GM23338 (cell line): ENCODE results near the gene CRACR2A. TPM values are rescaled to one million over a fixed set of nuclear protein-coding genes. Genes with fewer than 3 reads are reported as not detected.

Source experiments
- ATAC-seq: fragments of 200-7000 bp; cut with Tn5 transposase; 3 replicates; pipeline ENCODE4 v1.9.1; 2020
- DNase-seq: peaks from one replicate; pipeline ENCODE4 v3.0.0-alpha.2; 2015; ENCODE audit warnings: low spot score
- H2AFZ ChIP-seq: fragments of 200-600 bp; sonication (generic); 2 replicates; pipeline ENCODE4 v1.8.0; 2016; ENCODE audit warnings: antibody characterized with exemption, mild to moderate bottlenecking, moderate library complexity
- H3F3A ChIP-seq: fragments of 200-600 bp; sonication (generic); replicated peaks from 2 replicates; pipeline ENCODE4 v1.8.0; 2017; ENCODE audit warnings: antibody characterized with exemption, mixed run types, low read depth
- H3K27ac ChIP-seq: fragments of 200-600 bp; sonication (generic); 2 replicates; pipeline ENCODE4 v1.6.1; 2016; ENCODE audit warnings: low read depth
- H3K27me3 ChIP-seq: fragments of 200-600 bp; sonication (generic); 2 replicates; pipeline ENCODE4 v1.8.0; 2016; ENCODE audit warnings: mild to moderate bottlenecking, mixed run types, moderate library complexity; ENCODE audit not compliant: insufficient read depth
- H3K36me3 ChIP-seq: fragments of 200-600 bp; sonication (generic); 2 replicates; pipeline ENCODE4 v1.8.0; 2016; ENCODE audit warnings: mild to moderate bottlenecking; ENCODE audit not compliant: insufficient read depth
- H3K4me1 ChIP-seq: fragments of 200-600 bp; sonication (generic); 2 replicates; pipeline ENCODE4 v1.8.0; 2016; ENCODE audit warnings: mild to moderate bottlenecking, moderate library complexity; ENCODE audit not compliant: insufficient read depth
- H3K4me2 ChIP-seq: fragments of 200-600 bp; sonication (generic); 2 replicates; pipeline ENCODE4 v1.7.1; 2017; ENCODE audit warnings: mixed run types
- H3K4me3 ChIP-seq: fragments of 200-600 bp; sonication (generic); 2 replicates; pipeline ENCODE4 v1.6.1; 2016; ENCODE audit warnings: mixed run types
- H3K79me2 ChIP-seq: fragments of 200-600 bp; sonication (generic); replicated peaks from 2 replicates; pipeline ENCODE4 v1.8.0; 2017; ENCODE audit warnings: mild to moderate bottlenecking; ENCODE audit not compliant: insufficient read depth
- H3K9me2 ChIP-seq: fragments of 200-600 bp; sonication (generic); 2 replicates; pipeline ENCODE4 v1.8.0; 2017; ENCODE audit not compliant: insufficient read depth
- H4K20me1 ChIP-seq: fragments of 200-600 bp; sonication (generic); replicated peaks from 2 replicates; pipeline ENCODE4 v1.8.0; 2017; ENCODE audit warnings: mild to moderate bottlenecking; ENCODE audit not compliant: insufficient read depth
- H3K27ac Mint-ChIP-seq: 2 replicates; pipeline ENCODE4 v1.8.0; 2020; ENCODE audit warnings: inconsistent platforms, mild to moderate bottlenecking, moderate library complexity, mixed read lengths
- H3K27me3 Mint-ChIP-seq: 3 replicates; pipeline ENCODE4 v1.8.0; 2022; ENCODE audit warnings: low read depth, mild to moderate bottlenecking, moderate library complexity, mixed read lengths, inconsistent platforms; ENCODE audit not compliant: insufficient read depth, poor library complexity
- H3K36me3 Mint-ChIP-seq: 3 replicates; pipeline ENCODE4 v1.8.0; 2021; ENCODE audit warnings: low read depth, mild to moderate bottlenecking, inconsistent platforms, moderate library complexity, mixed read lengths
- H3K4me1 Mint-ChIP-seq: 3 replicates; pipeline ENCODE4 v1.8.0; 2020; ENCODE audit warnings: mild to moderate bottlenecking, inconsistent platforms, mixed read lengths
- H3K4me3 Mint-ChIP-seq: 3 replicates; pipeline ENCODE4 v1.8.0; 2021; ENCODE audit warnings: moderate library complexity, mild to moderate bottlenecking, inconsistent platforms, mixed read lengths
- H3K9me3 Mint-ChIP-seq: 3 replicates; pipeline ENCODE4 v1.8.0; 2020; ENCODE audit warnings: moderate library complexity, mild to moderate bottlenecking, inconsistent platforms, mixed read lengths
- CREB1 ChIP-seq: fragments of 250-450 bp; sonication (Bioruptor Pico); IDR thresholded peaks from 2 replicates; pipeline ENCODE4 v1.5.0; 2020; ENCODE audit warnings: low read depth, mild to moderate bottlenecking, moderate library complexity
- ETS1 ChIP-seq: IDR thresholded peaks from 2 replicates; pipeline ENCODE4 v1.6.1; 2016; ENCODE audit warnings: antibody characterized with exemption
- EZH2 ChIP-seq: fragments of 200-600 bp; sonication (generic); IDR thresholded peaks from one replicate; pipeline ENCODE4 v1.8.0; 2017; ENCODE audit warnings: antibody characterized with exemption, mild to moderate bottlenecking, low read depth; ENCODE audit not compliant: unreplicated experiment
- EZH2phosphoT487 ChIP-seq: fragments of 200-600 bp; sonication (generic); IDR thresholded peaks from one replicate; pipeline ENCODE4 v1.8.1; 2018; ENCODE audit warnings: antibody characterized with exemption; ENCODE audit not compliant: unreplicated experiment
- JUNB ChIP-seq: IDR thresholded peaks from one replicate; pipeline ENCODE4 v1.6.1; 2016; ENCODE audit warnings: antibody characterized with exemption; ENCODE audit not compliant: unreplicated experiment
- NANOG ChIP-seq: IDR thresholded peaks from 2 replicates; pipeline ENCODE4 v1.6.1; 2016; ENCODE audit warnings: antibody characterized with exemption, borderline replicate concordance
- POLR2AphosphoS5 ChIP-seq: IDR thresholded peaks from 2 replicates; pipeline ENCODE4 v1.6.1; 2016; ENCODE audit warnings: antibody characterized with exemption, low read depth
- REST ChIP-seq: IDR thresholded peaks from one replicate; pipeline ENCODE4 v1.6.1; 2018; ENCODE audit warnings: antibody characterized with exemption; ENCODE audit not compliant: unreplicated experiment
- STAT1 ChIP-seq: IDR thresholded peaks from one replicate; pipeline ENCODE4 v1.6.1; 2016; ENCODE audit warnings: antibody characterized with exemption; ENCODE audit not compliant: unreplicated experiment
- ZNF114 ChIP-seq: fragments of 250-450 bp; sonication (Bioruptor Pico); IDR thresholded peaks from 2 replicates; pipeline ENCODE4 v1.5.0; 2020; ENCODE audit warnings: mild to moderate bottlenecking, moderate library complexity
- ZNF331 ChIP-seq: fragments of 250-450 bp; sonication (Bioruptor Pico); IDR thresholded peaks from 2 replicates; pipeline ENCODE4 v1.5.0; 2020; ENCODE audit warnings: low read depth, mild to moderate bottlenecking, moderate library complexity
- ZNF462 ChIP-seq: fragments of 250-450 bp; sonication (Bioruptor Pico); IDR thresholded peaks from 2 replicates; pipeline ENCODE4 v1.5.0; 2020; ENCODE audit warnings: mild to moderate bottlenecking, moderate library complexity
- polyA plus RNA-seq: library from polyadenylated mRNA; unstranded; fragments of >200 nt; fragmentation: Nextera tagmentation; extraction: Ambion mirVana; gene quantifications from 2 replicates; pipeline ENCODE4 v1.2.1, GENCODE V29; 2016
- total RNA-seq: library from RNA; depleted of rRNA; stranded (reverse); fragments of >200 nt; shearing (Covaris generic); gene quantifications from 2 replicates; pipeline ENCODE4 v1.2.3, GENCODE V29; 2014
- TF ChIP-seq, protein P1 (sequence below), 2 experiments: fragments of 200-600 bp in 1 of 2; sonication (generic) in 1 of 2; conservative IDR thresholded peaks; 2 replicates each; pipeline versions ENCODE4 v1.5.1 to v1.6.1; 2016 to 2017; ENCODE audit warnings: antibody characterized with exemption in 2 of 2, low read depth in 2 of 2, mild to moderate bottlenecking in 2 of 2, moderate library complexity in 1 of 2

The CRACR2A gene
- total and polyA plus RNA-seq, 2 experiments from 2014 or later: 1.5 to 3.0 TPM

- no peaks in the 10 kb centered on the region for H4K20me1 ChIP-seq
- no peaks in the 10 kb centered on the region; the same call in 1 of the 2 replicates for H3K36me3 ChIP-seq
- H3K4me1 ChIP-seq: peaks cover 14% of the 10 kb centered on the region; the same call in 1 of the 2 replicates
- peaks cover 4% of the 10 kb centered on the region for H3K9me3 Mint-ChIP-seq
- H3K79me2 ChIP-seq: no peaks in the 10 kb centered on the region
- no peak overlapping the region for H3K4me3 Mint-ChIP-seq
- ATAC-seq (no peak), DNase-seq (no peak)
- no peak overlapping the region for H3K27ac Mint-ChIP-seq
- no peak overlapping the region for H3K4me3 ChIP-seq
- H2AFZ ChIP-seq: no peak overlapping the region
- no peaks in the 10 kb centered on the region; the same call in 2 of the 3 replicates for H3K36me3 Mint-ChIP-seq
- H3K4me2 ChIP-seq: no peak overlapping the region
- TF ChIP-seq, protein P1, sequence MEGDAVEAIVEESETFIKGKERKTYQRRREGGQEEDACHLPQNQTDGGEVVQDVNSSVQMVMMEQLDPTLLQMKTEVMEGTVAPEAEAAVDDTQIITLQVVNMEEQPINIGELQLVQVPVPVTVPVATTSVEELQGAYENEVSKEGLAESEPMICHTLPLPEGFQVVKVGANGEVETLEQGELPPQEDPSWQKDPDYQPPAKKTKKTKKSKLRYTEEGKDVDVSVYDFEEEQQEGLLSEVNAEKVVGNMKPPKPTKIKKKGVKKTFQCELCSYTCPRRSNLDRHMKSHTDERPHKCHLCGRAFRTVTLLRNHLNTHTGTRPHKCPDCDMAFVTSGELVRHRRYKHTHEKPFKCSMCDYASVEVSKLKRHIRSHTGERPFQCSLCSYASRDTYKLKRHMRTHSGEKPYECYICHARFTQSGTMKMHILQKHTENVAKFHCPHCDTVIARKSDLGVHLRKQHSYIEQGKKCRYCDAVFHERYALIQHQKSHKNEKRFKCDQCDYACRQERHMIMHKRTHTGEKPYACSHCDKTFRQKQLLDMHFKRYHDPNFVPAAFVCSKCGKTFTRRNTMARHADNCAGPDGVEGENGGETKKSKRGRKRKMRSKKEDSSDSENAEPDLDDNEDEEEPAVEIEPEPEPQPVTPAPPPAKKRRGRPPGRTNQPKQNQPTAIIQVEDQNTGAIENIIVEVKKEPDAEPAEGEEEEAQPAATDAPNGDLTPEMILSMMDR (conservative IDR thresholded peaks at IDR 0.05; ENCODE audit: low read depth in 2 of 2): no peak
- TF ChIP-seq NANOG (no peak), ZNF462 (CRISPR knock-in tag) (no peak), ETS1 (no peak), POLR2AphosphoS5 (no peak), CREB1 (CRISPR knock-in tag) (no peak), REST (no peak), ZNF114 (CRISPR knock-in tag) (no peak), STAT1 (no peak), EZH2phosphoT487 (no peak), JUNB (no peak), EZH2 (no peak), ZNF331 (CRISPR knock-in tag) (no peak)
- H3K4me1 Mint-ChIP-seq: peaks cover 11% of the 10 kb centered on the region
- H3K9me2 ChIP-seq: peaks cover 18% of the 10 kb centered on the region; the same call in 1 of the 2 replicates
- no peaks in the 10 kb centered on the region; the same call in 1 of the 2 replicates for H3K27me3 ChIP-seq
- H3F3A ChIP-seq: no peaks in the 10 kb centered on the region
- no peak overlapping the region for H3K27ac ChIP-seq
- peaks cover 3% of the 10 kb centered on the region for H3K27me3 Mint-ChIP-seq
These were observed 36.9 kb downstream of the CRACR2A start for GRCh38 chr12:3715999-3716398.
